K562 (cell line): ENCODE measurements around the gene NCOA6. TPM values are rescaled to one million over a fixed set of nuclear protein-coding genes. Genes with fewer than 3 reads are reported as not detected.

ENCODE experiments used
- ATAC-seq: fragments of 200-7000 bp; cut with Tn5 transposase; 3 replicates; pipeline ENCODE4 v1.9.1; 2020; ENCODE audit warnings: moderate library complexity
- BruUV-seq: library from RNA; stranded (reverse); fragments of 400-500 nt; replicated peaks from 2 replicates; lab custom pipeline; 2021; lab: Mats Ljungman, UMichigan
- CTCF ChIA-PET: fragments of 300-600 bp; formaldehyde crosslinking; extraction: SDS; loops from one replicate; lab custom pipeline; 2021; ENCODE audit warnings: low intra/inter-chr PET ratio; lab: Yijun Ruan, JAX
- POLR2A ChIA-PET: fragments of 300-600, 350-650 bp; sonication (Branson Sonifier 250); formaldehyde crosslinking; extraction: SDS; loops from one replicate; lab custom pipeline; 2021; ENCODE audit warnings: antibody characterized with exemption, inconsistent platforms; lab: Yijun Ruan, JAX
- DNase-seq, 4 experiments: peaks; one replicate each; pipeline versions ENCODE4 v3.0.0 to v3.0.0-alpha.2; 2011 to 2018; ENCODE audit warnings: low spot score in 3 of 4, mixed read lengths in 3 of 4; ENCODE audit errors: extremely low read depth in 1 of 4
- FAIRE-seq: peaks from 2 replicates; lab custom pipeline; 2011; peaks lifted over from hg19 to GRCh38; lab: Jason Lieb, UNC
- H2AFZ ChIP-seq: 2 replicates; pipeline ENCODE4 v1.6.0; 2011; ENCODE audit warnings: low read depth, low read length, control low read depth, inconsistent platforms
- H3K27ac ChIP-seq: fragments of 200-600 bp; 3 replicates; pipeline ENCODE4 v1.8.0; 2011; ENCODE audit warnings: low read depth, mild to moderate bottlenecking, control low read depth, inconsistent platforms, low read length, moderate library complexity, mixed read lengths; ENCODE audit errors: extremely low read depth
- H3K27me3 ChIP-seq, 2 experiments: fragments of 300-600 bp in 1 of 2; 2 replicates in 1 of 2; 3 replicates in 1 of 2; pipeline versions ENCODE4 v1.6.0 to v1.8.0; 2011; ENCODE audit warnings: inconsistent platforms in 2 of 2, low read length in 2 of 2, mild to moderate bottlenecking in 1 of 2, mixed read lengths in 1 of 2, moderate library complexity in 1 of 2; ENCODE audit not compliant: control insufficient read depth in 2 of 2, insufficient read depth in 2 of 2
- H3K36me3 ChIP-seq: fragments of 300-600 bp; 3 replicates; pipeline ENCODE4 v1.8.0; 2011; ENCODE audit warnings: mild to moderate bottlenecking, low read length, inconsistent platforms; ENCODE audit not compliant: control insufficient read depth, insufficient read depth
- H3K4me1 ChIP-seq, 2 experiments: fragments of 200-600 bp in 1 of 2; replicated peaks in 1 of 2; 2 replicates in 1 of 2; 3 replicates in 1 of 2; pipeline versions ENCODE4 v1.5.1 to v1.8.0; 2011; ENCODE audit warnings: inconsistent platforms in 2 of 2, low read length in 2 of 2, mild to moderate bottlenecking in 1 of 2, mixed read lengths in 1 of 2, moderate library complexity in 1 of 2; ENCODE audit not compliant: control insufficient read depth in 2 of 2, insufficient read depth in 2 of 2
- H3K4me2 ChIP-seq: 2 replicates; pipeline ENCODE4 v1.6.1; 2011; ENCODE audit warnings: low read length, control low read depth, inconsistent platforms, mixed read lengths; ENCODE audit not compliant: insufficient read depth
- H3K4me3 ChIP-seq: fragments of 200-600 bp; sonication (generic), shearing (Covaris generic); 2 replicates; pipeline ENCODE4 v1.5.1; 2016; ENCODE audit warnings: control low read depth, inconsistent platforms
- H3K79me2 ChIP-seq: fragments of 200-600 bp; 3 replicates; pipeline ENCODE4 v1.8.0; 2011; ENCODE audit warnings: low read length, inconsistent platforms; ENCODE audit not compliant: control insufficient read depth, insufficient read depth
- H3K9ac ChIP-seq, 2 experiments: 2 replicates each; pipeline versions ENCODE4 v1.6.0 to v1.6.1; 2011; ENCODE audit warnings: low read depth in 2 of 2, low read length in 2 of 2, control low read depth in 1 of 2, inconsistent platforms in 1 of 2, mild to moderate bottlenecking in 1 of 2, mixed read lengths in 1 of 2; ENCODE audit not compliant: insufficient read depth in 1 of 2
- H3K9me1 ChIP-seq: one replicate; pipeline ENCODE4 v1.6.0; 2011; ENCODE audit warnings: inconsistent platforms, mild to moderate bottlenecking, low read length, moderate library complexity; ENCODE audit not compliant: control insufficient read depth, insufficient read depth
- H3K9me3 ChIP-seq: replicated peaks from 2 replicates; pipeline ENCODE4 v1.5.1; 2011; ENCODE audit warnings: low read depth, low read length, inconsistent platforms; ENCODE audit not compliant: control insufficient read depth, insufficient read depth
- H4K20me1 ChIP-seq: replicated peaks from 2 replicates; pipeline ENCODE4 v1.6.1; 2011; ENCODE audit warnings: low read length, inconsistent platforms, mixed read lengths; ENCODE audit not compliant: control insufficient read depth, insufficient read depth
- ADNP ChIP-seq: fragments of 200-800 bp; sonication (Bioruptor generic); IDR thresholded peaks from 2 replicates; pipeline ENCODE4 v1.6.1; 2016; ENCODE audit warnings: missing genetic modification characterization, missing compliant biosample characterization
- CBFA2T3 ChIP-seq: fragments of 450-650 bp; IDR thresholded peaks from 2 replicates; pipeline ENCODE4 v1.6.1; 2017
- HDAC1 ChIP-seq, 2 experiments: fragments of 450-650 bp; IDR thresholded peaks; 2 replicates each; pipeline ENCODE4 v1.6.1; 2016 to 2017; ENCODE audit warnings: inconsistent platforms in 1 of 2, mild to moderate bottlenecking in 1 of 2, moderate library complexity in 1 of 2
- NFRKB ChIP-seq: fragments of 450-650 bp; IDR thresholded peaks from 2 replicates; pipeline ENCODE4 v1.6.1; 2016; ENCODE audit warnings: low read depth
- NR3C1 ChIP-seq: sonication (generic); formaldehyde crosslinking; IDR thresholded peaks from 2 replicates; pipeline ENCODE4 v1.8.1; 2022; ENCODE audit warnings: missing genetic modification reagents
- SRSF9 ChIP-seq: fragments of 200-400 bp; formaldehyde crosslinking; IDR thresholded peaks from 2 replicates; pipeline ENCODE4 v1.6.1; 2017; ENCODE audit warnings: low read depth, low read length, borderline replicate concordance
- TOE1 ChIP-seq, 2 experiments: fragments of 450-650 bp in 1 of 2; sonication (generic) in 1 of 2; formaldehyde crosslinking in 1 of 2; IDR thresholded peaks; 2 replicates each; pipeline versions ENCODE4 v1.7.1 to v1.8.0; 2016 to 2022; ENCODE audit warnings: borderline replicate concordance in 2 of 2, mild to moderate bottlenecking in 2 of 2, antibody characterized with exemption in 1 of 2, inconsistent platforms in 1 of 2, low read depth in 1 of 2, missing genetic modification reagents in 1 of 2, moderate library complexity in 1 of 2
- TSC22D4 ChIP-seq: fragments of 450-650 bp; IDR thresholded peaks from 2 replicates; pipeline ENCODE4 v1.6.1; 2016; ENCODE audit warnings: missing genetic modification characterization, missing biosample characterization, control low read depth
- ZEB2 ChIP-seq: fragments of 450-650 bp; IDR thresholded peaks from 2 replicates; pipeline ENCODE4 v1.6.1; 2016
- ZNF217 ChIP-seq: sonication (generic); formaldehyde crosslinking; IDR thresholded peaks from 2 replicates; pipeline ENCODE4 v1.8.0; 2022; ENCODE audit warnings: mild to moderate bottlenecking, missing genetic modification reagents
- ZNF23 ChIP-seq: fragments of 250-450 bp; sonication (Bioruptor Pico); IDR thresholded peaks from 2 replicates; pipeline ENCODE4 v1.4.0; 2020; ENCODE audit warnings: mild to moderate bottlenecking
- in situ Hi-C: fragments of 300-500 bp; cut with MboI; formaldehyde crosslinking; loops from 4 replicates; pipeline ENCODE4 v1.15.0; 2018; ENCODE audit warnings: inconsistent platforms, mixed read lengths
- intact Hi-C: fragments of 100-400 bp; cut with micrococcal nuclease; formaldehyde crosslinking; loops from 2 replicates; pipeline ENCODE4 v1.14.2; 2022
- polyA plus RNA-seq, 8 experiments: library from polyadenylated mRNA; depleted of rRNA in 4 of 8; stranded (reverse) in 5 of 8; unstranded in 3 of 8; fragments of >200 nt; fragmentation: Nextera tagmentation in 2 of 8; fragmentation: Illumina TruSeq in 1 of 8; extraction: Ambion mirVana in 2 of 8; extraction: Trizol in 1 of 8; gene quantifications; 2 replicates each; pipeline versions ENCODE4 v1.2.1 to v1.2.3, GENCODE V29; 2011 to 2014; ENCODE audit warnings: inconsistent platforms in 1 of 8, missing spikeins in 1 of 8
- total RNA-seq, 7 experiments: library from RNA; depleted of rRNA in 6 of 7; stranded (reverse); fragments of >200 nt in 6 of 7; fragmentation: Illumina TruSeq in 2 of 7; extraction: Trizol in 2 of 7; gene quantifications; 2 replicates each; pipeline versions ENCODE4 v1.2.1 to v1.2.3, GENCODE V29; 2011 to 2021; ENCODE audit warnings: low replicate concordance in 1 of 7

Gene NCOA6
- total and polyA plus RNA-seq, 9 of the 15 experiments (the other 6 are each of a cell fraction or from before 2014, with no cell fraction given), result 6.1 to 25.0 (median 9.5) TPM

DNA sequence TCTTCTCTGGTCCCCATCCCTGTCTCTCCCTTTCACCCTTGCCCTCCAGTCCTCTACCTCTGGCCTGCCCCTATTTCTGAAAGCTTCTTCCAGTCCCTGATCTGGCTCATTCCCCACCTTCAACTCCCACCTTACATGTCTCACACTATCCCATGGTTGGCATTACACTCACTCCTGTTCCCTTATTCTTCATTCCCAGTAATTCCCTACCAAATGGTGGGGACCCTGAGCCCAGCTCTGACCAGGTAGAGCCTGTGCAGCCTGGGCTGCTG, 114.9 kb downstream of the NCOA6 start:
- ATAC-seq, result no peak
- in situ Hi-C loops, result no loop called here

More for the DNA sequence above, 114.9 kb downstream of the NCOA6 start:
- POLR2A ChIA-PET, result interaction anchor here (0.6 to 0.9 kb wide), 4 partner anchors 13 to 133 kb away, joined by 3 to 4 read pairs (median 3); no protein-coding TSS in a partner anchor
- H4K20me1 ChIP-seq, result 0 out of 2 replicates have a peak, but pooled peaks cover 2% of the 10 kb centered on the region
- H3K4me1 ChIP-seq, result peaks cover 32 to 36% of the 10 kb centered on the region in 2 experiments
- FAIRE-seq (no peak), DNase-seq (no peak)
- TF ChIP-seq CBFA2T3, result no peak
- TF ChIP-seq HDAC1 (IDR thresholded peaks at IDR 0.05), result no peak
- no peak for TF ChIP-seq TSC22D4 (tag)
- TF ChIP-seq ZNF217 (CRISPR knock-in tag), result no peak
- no peak for TF ChIP-seq TOE1 (IDR thresholded peaks at IDR 0.05; ENCODE audit: borderline replicate concordance)
- no peak for TF ChIP-seq TOE1 (CRISPR knock-in tag; IDR thresholded peaks at IDR 0.05; ENCODE audit: borderline replicate concordance, low read depth)
- no peak for TF ChIP-seq ZNF23 (CRISPR knock-in tag)
- TF ChIP-seq ADNP (tag), result no peak
- TF ChIP-seq NFRKB, result no peak
- TF ChIP-seq NR3C1 (CRISPR knock-in tag), result no peak
- TF ChIP-seq SRSF9, result no peak
- TF ChIP-seq ZEB2, result no peak
- no peaks in the 10 kb centered on the region for H3K9me3 ChIP-seq
- H3K9me1 ChIP-seq, result no peaks in the 10 kb centered on the region
- H3K4me2 ChIP-seq, result no peak overlapping the region
- intact Hi-C loops, result loop anchor here (5.0 kb wide), 1 partner anchor 57 kb away; no protein-coding TSS in a partner anchor
- no peak overlapping the region for H3K27ac ChIP-seq
- H3K36me3 ChIP-seq, result peaks cover 11% of the 10 kb centered on the region; the same call in 2 of the 3 replicates
- H3K27me3 ChIP-seq, result no peaks in the 10 kb centered on the region
- H3K9ac ChIP-seq, result no peak overlapping the region; a peak in 1 of 4 replicates
- no peaks in the 10 kb centered on the region for H3K79me2 ChIP-seq
- CTCF ChIA-PET, result interaction anchor here (0.6 kb wide), 1 partner anchor 165 kb away, joined by 3 read pairs; no protein-coding TSS in a partner anchor
- BruUV-seq, result no TSS peak
- no peak overlapping the region for H3K4me3 ChIP-seq
- no peak overlapping the region for H2AFZ ChIP-seq
